CD4-positive, alpha-beta T cell treated with Interleukin-12 subunit alpha and Interleukin-12 subunit beta, for 1 hour (primary cell): ENCODE measurements around the gene MYCN.

Experiments
- DNase-seq: peaks from one replicate; pipeline ENCODE4 v3.0.0-alpha.2; 2020

MYCN gene

DNA sequence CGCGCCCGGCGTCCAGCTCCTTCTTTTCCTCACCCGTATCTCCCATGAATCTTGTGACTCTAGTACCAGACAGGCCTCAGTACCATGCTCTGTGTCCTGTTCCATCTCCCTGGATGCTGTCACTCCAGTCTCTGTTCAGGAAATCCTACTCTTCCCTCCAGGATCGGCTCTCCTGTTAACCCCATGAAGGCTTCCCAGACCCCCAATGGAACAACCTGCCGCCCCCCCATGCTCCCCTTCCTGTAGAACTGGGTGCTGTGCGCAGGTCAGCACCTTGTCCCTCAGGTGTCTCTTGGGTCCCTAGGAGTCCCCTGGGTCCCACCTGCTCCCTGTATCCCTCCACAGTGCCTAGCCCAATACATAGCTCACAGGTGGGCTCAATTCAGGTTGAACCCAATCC lies 41.3 kb downstream of the MYCN start:
- no peak for DNase-seq

DNA sequence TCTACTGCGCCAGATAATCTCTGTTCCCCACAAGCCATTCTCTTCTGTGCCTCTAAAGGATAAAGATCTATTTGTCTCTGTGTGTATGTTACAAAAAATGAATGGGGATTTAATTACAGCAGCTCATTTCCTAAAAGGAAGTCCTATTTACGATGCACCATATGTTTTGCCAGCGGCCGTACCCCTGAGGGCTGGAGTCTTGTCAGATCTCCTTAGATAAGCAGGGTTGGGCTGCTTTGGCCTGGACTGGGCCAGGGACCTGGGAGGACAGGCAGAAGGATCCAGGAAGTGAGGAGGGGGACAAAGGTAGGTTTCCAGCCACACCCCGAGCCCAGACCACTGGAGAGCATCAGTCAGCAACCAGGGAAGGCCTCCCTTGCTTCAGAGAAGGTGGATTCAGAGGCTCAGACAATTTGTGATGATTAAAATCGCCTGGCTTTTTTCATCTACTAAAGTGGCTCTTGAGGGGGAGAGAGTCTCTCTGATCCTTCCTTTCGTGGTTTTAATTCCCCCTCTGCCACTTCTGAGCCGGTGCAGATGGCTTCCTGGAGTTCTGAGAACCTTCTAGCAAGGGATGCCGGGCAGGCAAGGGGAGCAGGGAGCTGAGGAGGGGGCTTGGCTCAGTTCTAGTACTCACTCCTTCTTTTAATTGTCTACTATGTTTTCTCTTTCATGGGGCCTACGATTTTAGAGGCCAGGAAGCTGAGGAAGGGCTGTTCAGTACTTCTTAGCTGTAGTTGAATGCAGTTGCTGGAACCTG lies 42.1 kb downstream of the MYCN start:
- DNase-seq: no peak

GRCh38 chr2:15983496-15983895 lies 43.1 kb downstream of the MYCN start:
- no peak for DNase-seq

DNA sequence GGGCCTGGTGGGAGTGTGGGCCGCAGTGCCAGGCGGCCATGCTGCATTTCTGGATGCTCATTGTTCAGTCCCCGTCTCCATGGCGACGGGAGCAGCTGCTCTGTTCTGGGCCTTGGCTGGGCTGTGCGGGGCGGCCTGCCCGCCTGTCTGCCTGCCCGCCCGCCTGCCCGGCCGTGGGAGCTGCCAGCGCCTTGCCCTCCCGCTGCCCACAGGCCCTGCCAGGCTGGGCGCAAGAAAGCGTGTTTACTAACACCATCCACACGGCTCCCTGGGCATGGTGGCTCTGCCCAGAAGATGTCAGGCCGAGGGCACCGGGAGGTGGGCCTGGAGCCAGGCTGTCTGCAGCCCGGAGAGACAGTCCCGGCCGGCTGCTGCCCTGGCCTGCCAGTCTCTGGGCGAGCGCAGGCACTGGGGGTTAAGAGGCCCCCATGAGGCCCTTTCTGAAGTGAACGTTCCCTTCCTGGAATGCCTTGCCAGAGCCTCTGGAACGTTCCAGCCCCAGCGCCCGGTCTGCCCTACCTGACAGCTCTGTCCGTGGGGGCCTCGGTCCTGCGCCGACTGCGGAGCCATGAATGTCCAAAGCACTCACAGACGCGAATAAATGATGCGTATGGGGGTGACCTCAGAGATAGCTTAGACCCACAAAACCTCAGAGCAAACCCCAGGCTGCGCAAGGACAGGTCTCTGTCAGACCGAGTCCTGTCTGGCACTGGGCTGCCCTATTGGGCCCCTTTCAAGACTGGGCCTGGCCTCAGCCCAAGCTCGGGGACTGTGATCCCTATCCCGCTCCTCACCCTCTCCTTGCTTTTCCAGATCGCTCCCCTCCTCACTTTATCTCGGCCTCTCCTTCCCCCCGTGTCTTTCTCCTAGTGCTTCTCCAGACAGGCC lies 44.3 kb downstream of the MYCN start:
- no peak for DNase-seq

GRCh38 chr2:15985531-15985930 lies 45.2 kb downstream of the MYCN start:
- DNase-seq: no peak

- no peak for DNase-seq
These were observed 45.8 kb downstream of the MYCN start for GRCh38 chr2:15986068-15986560.

DNA sequence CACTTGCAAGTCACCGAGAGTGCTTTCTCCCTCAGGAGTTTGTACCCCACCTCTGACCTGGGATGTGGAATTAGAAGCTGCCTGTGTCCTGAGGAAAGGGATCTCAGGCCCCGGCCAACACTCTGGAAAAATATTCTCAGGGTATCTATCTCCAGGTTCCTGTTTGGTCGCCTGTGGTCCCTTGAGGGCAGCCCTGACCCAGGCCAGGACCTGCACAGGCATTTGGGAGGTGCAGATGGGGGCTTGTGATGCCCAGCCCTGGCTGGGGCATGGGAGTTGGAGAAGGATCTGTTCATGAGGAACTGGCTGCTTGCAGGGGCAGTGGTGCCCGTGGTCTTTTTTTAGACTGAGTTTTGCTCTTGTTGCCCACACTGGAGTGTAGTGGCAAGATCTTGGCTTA lies 46.3 kb downstream of the MYCN start:
- no peak for DNase-seq

GRCh38 chr2:15988733-15989132 lies 48.4 kb downstream of the MYCN start:
- no peak for DNase-seq

- no peak for DNase-seq
These were observed 49.2 kb downstream of the MYCN start for GRCh38 chr2:15989559-15989958.

DNA sequence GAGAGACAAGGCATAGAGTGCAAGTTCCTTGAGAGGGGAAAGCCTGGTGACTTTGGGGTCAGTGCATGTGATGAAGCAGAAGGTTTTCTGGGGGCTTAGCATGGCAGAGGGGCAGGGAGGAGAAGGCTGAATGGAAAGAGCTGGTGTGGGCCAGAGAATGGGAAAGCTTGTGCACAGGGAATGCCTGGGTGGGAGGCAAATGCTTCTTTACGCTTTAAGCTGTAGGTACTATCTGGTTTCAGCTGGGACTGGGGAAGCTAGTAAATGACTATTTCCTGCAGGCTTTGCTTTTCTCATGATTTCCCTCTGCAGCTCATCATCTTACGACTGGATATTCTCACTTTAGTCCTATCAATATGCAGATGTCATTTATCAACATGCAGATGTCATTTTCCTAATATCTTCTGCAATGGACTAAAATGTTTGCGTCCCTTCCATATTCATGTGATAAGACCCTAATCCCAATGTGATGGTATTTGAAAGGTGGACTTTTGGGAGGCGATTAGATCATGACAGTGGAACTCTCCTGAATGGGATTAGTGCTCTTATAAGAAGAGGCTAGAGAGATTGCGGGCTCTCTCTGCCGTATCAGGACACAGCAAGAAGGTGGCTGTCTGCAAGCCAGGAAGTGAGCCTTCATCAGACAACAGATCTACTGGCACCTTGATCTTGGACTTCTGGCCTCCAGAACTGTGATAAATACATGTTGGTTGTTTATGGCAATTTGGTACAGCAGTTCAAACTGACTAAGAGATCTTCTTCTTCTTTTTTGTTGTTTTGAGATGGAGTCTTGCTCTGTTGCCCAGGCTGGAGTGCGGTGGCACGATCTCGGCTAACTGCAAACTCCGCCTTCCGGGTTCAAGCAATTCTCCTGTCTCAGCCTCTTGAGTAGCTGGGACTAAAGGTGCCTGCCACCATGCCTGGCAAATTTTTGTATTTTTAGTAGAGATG lies 50.1 kb downstream of the MYCN start:
- DNase-seq: no peak

DNA sequence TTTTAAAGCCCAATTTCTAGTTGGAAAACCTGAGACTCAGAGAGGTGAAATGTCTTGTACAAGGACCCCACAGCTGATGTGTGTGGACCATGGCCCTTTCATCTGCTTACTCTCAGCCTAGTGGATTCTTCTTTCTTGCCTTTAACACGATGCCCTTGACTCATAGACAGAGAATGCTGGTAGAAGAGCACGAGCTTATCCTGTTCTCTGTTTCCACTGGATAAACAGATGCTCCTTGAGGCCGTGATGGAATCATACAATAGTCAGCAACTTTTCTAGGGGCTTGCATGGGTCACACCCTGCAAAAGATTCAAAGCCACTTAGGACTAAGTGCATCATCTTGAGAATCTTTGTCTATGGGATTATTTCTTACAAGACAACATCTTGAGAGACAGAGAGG lies 50.9 kb downstream of the MYCN start:
- no peak for DNase-seq

DNA sequence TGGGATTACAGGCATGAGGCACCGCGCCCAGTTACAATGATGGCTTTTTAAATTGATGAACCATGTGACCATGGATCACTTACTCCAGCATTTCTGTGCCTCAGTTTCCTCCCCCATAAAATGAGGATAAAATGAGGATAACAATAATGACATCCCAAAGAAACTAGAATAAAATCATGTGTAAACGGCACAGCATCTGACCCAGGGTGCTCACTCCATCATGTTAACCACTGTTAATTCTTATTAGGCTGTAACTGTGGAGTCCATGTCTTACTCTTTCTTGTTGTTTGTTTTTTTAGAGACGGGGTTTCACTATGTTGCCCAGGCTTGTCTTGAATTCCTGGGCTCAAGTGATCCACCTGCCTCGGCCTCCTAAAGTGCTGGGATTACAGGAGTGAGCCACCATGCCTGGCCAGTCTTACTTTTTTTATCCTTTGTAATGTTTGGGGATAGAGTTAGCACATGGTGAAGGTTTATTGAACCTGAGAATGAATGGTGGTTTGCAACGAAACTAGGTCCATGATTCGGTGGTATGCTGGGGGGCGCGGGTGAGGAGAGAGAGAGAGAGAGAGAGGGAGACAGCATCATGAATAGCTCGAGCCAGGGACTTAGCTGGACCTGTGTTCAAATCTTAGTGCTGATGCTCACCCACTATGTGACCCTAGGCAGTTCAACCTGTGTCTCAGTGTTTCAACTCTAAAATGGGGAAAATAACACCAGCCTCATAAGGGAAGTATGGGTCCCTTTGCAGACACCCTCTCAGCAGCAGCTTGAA lies 52.3 kb downstream of the MYCN start:
- no peak for DNase-seq

DNA sequence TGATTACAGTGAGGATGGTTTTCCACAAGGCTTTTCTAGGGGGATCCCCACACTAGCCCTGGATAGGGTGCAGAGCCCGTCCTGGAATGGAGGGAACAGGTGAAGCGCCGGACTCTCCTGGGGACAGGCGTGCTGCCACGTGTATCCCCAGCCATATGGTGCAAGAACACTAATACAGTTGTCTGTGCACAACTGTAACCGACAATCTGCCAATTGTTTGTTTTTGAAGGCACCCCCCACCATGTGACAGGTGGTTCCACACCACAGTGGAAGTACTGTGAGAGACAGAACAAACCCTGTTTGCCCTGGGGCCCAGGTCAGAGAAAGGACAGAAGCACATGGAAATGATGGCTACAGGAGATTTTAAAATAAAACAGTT lies 52.9 kb downstream of the MYCN start:
- no peak for DNase-seq

DNA sequence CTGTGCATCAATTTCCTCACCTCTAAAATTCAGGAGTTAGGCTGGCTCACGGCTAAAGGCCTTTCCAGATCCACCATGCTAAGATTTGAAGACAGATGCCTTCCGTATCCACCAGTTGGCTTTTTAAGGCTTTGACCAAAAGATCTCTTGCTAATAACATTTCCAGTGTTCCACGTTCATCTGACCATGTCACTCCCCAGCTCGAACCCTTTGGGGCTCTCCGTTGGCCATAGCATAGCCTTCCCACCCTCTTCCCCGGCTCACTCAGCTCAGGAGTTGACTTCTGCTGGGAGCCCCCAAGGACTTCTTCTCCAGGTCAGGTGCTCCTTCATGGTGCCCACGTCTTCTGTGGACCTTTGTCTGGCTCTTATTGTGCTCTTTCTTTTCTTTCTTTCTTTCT lies 53.3 kb downstream of the MYCN start:
- no peak for DNase-seq

- DNase-seq: no peak
These were observed 55.3 kb downstream of the MYCN start for GRCh38 chr2:15995603-15996002.
